GM19240 (cell line): ENCODE data around the gene NUDT9.
"Not testable (repeated sequence)": the region's sequence is repeated elsewhere in the genome, so short reads cannot be mapped to it uniquely, and the experiment has no call there.

ENCODE experiments used
- DNase-seq: peaks from one replicate; pipeline ENCODE4 v3.0.0; 2011; ENCODE audit warnings: low spot score; ENCODE audit not compliant: insufficient read length

Gene NUDT9

DNA sequence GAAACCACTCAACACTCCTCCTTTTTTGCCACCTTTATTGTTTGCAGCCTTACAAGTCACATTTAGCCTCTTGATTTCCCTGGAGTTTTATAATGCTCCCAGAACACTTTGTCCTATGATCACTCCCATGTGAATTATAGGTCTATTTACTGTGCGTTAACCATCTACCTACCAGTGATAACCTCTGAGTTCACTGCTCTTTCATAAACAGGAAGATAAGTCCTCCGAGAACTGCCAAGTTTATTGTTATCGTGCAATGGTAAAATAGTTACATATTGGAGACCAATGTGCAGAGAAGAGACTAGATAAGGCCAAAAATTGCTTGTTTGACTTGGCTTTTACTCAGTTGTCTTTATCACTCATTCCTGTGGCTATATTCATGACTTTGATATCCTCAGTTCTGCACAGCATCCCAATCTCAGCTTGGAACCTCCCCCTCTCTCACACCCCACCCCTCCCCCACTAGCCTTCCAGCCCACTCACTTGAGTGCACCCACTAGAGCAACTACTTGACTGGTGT, 12.9 kb upstream of the NUDT9 start:
- DNase-seq = no peak

- DNase-seq = no peak
Observed at GRCh38 chr4:87410157-87410556, 12.2 kb upstream of the NUDT9 start.

GRCh38 chr4:87410679-87411078, 11.7 kb upstream of the NUDT9 start:
- DNase-seq = no peak

GRCh38 chr4:87414816-87415215, 7.6 kb upstream of the NUDT9 start:
- no peak for DNase-seq

DNA sequence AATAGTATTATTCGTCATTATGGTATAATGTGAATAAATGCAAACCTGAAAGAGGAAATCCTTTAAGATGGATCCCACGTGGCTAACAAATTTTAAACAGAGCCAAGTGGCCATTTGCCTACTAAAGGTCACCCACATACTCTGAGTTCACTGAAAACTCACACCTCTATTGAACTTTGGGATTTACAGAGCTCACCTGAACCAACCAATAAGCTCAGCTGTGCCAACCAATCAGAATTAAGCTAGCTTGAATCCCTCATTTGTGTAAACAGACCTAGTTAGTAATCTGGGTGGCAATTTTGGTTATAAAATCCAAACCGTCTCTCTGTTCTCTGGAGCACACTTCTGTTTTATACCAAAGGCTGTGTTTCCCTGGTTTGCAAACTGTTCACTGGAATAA, 5.4 kb upstream of the NUDT9 start:
- DNase-seq = no peak

DNA sequence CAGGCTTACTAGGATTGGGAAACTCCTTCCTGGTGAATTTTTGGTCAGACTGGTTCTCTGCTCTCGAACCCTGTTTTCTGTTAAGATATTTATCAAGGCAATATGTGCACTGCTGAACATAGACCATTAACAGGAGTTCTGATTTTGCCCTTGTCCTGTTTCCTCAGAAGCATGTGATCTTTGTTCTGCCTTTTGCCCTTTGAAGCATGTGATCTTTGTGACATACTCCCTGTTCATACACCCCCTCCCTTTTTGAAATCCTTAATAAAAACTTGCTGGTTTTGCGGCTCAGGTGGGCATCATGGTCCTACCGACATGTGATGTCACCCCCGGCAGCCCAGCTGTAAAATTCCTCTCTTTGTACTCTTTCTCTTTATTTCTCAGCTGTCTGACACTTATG, 4.0 kb upstream of the NUDT9 start:
- not testable (repeated sequence) for DNase-seq

GRCh38 chr4:87419578-87420249, 2.7 kb upstream of the NUDT9 start:
- DNase-seq = no peak

- DNase-seq = no peak
Observed at GRCh38 chr4:87420276-87420830, 2.0 kb upstream of the NUDT9 start.

DNA sequence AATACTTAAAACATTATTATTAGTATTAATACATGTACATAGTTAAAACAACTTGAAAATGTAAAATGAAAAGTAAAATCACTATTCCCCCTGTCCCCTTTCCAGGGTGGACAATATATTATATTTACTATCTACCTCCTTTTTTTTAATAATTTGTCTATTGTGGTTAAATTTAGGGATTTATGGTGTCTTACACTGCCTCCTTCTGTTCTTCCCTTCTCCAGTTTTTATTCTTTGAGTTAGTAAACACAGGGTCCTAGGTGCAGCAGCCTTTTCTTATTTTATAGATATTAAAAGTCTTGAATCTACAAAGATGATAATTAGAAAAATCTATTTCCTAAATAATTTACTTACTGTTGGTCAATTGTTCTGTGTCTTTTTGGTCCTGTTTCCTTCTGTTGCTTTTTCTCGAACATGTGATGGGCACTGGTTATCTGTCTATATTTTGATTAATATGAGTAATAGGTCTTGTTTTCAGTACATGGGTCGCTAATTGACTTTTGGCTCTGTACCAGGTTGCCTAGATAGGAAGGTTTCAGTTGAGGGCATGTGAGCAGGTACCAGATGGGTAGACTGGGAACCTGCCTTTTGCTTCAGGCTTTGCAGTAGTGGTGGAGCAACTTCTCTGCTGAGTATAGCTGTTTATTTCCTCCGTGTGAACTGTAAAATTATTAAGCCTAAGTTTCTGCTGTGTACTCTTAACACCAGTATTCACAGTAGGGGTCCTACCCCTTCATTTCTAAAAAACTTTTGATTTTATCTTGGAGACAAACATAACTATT, 1.1 kb downstream of the NUDT9 start:
- no peak for DNase-seq

DNA sequence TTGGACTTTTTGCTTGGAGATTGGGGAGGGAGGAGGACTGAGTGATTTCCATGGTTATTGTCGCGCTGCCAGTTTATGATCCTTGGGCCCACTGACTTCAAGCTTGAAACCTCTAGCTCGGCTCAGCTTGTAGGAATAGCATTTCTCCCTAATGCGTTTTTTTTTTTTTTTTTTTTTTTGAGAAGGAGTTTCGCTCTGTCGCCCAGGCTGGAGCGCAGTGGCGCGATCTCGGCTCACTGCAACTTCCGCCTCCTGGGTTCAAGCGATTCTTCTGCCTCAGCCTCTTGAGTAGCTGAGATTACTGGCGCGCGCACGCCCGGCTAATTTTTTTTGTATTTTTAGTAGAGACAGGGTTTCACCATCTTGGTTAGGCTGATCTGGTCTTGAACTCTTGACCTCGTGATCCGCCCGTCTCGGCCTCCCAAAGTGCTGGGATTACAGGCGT, 1.7 kb downstream of the NUDT9 start:
- not testable (repeated sequence) for DNase-seq

- no peak for DNase-seq
Observed at GRCh38 chr4:87425711-87426110, 3.3 kb downstream of the NUDT9 start.

GRCh38 chr4:87426865-87427517, 4.6 kb downstream of the NUDT9 start:
- no peak for DNase-seq

GRCh38 chr4:87427518-87427868, 5.1 kb downstream of the NUDT9 start:
- no peak for DNase-seq

- no peak for DNase-seq
Observed at GRCh38 chr4:87428979-87429378, 6.6 kb downstream of the NUDT9 start.

GRCh38 chr4:87430038-87430437, 7.7 kb downstream of the NUDT9 start:
- no peak for DNase-seq

GRCh38 chr4:87433342-87433741, 11.0 kb downstream of the NUDT9 start:
- DNase-seq = no peak

GRCh38 chr4:87442889-87443288, 20.5 kb downstream of the NUDT9 start:
- no peak for DNase-seq

DNA sequence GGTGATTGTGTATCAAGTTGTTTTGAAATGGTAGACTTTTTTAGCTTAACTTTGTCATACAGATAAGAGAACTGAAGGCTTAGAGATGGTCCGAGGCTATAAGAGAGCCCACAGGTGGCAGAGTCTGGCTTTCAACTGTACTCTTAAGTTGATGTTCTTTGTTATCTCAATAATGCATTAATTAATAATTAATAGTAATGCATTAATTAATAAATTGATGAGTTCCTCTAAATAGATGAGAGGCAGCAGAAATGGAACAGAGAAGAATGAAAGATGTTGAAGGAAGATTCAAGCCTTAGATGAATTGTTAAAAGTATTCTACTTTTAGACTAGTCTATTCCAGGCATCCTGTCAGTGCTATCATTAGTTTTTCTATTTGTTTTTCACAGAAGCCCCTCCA, 22.4 kb downstream of the NUDT9 start:
- no peak for DNase-seq

GRCh38 chr4:87445964-87446363, 23.6 kb downstream of the NUDT9 start:
- no peak for DNase-seq

DNA sequence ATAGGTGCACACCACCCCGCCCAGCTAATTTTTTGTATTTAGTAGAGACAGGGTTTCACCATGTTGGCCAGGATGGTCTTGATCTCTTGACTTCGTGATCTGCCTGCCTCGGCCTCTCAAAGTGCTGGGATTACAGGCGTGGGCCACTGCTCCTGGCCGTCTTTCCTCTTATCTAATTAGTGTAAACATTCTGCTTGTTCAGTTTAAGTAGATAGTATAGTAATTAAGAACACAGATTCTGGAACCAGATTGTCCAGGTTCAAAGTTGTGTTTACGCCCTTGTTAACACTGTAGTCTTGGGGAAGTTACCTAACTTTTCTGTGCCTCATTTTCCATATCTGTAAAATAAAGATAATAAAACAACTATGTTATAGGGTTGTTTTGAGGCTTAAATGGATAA, 24.0 kb downstream of the NUDT9 start:
- not testable (repeated sequence) for DNase-seq

GRCh38 chr4:87451537-87451936, 29.2 kb downstream of the NUDT9 start:
- DNase-seq = no peak

- no peak for DNase-seq
Observed at GRCh38 chr4:87458913-87459312, 36.5 kb downstream of the NUDT9 start.
